HepG2 (cell line): ENCODE results near the gene MACROD2. TPM values are rescaled to one million over a fixed set of nuclear protein-coding genes. Genes with fewer than 3 reads are reported as not detected.
A peak's percentile ranks its signal among the peaks of the same experiment; 100 is the strongest.

Source experiments
- AHDC1 ChIP-seq: sonication (generic); formaldehyde crosslinking; IDR thresholded peaks from 2 replicates; pipeline ENCODE4 v1.5.1; 2020; ENCODE audit warnings: mild to moderate bottlenecking, missing genetic modification reagents, borderline replicate concordance
- CC2D1A ChIP-seq: sonication (generic); formaldehyde crosslinking; IDR thresholded peaks from 2 replicates; pipeline ENCODE4 v1.8.1; 2023; ENCODE audit warnings: mild to moderate bottlenecking, missing genetic modification reagents
- FOSL2 ChIP-seq: sonication (generic); formaldehyde crosslinking; IDR thresholded peaks from 2 replicates; pipeline ENCODE4 v1.4.0; 2020; ENCODE audit warnings: missing genetic modification reagents
- FOXO1 ChIP-seq: sonication (generic); formaldehyde crosslinking; IDR thresholded peaks from 2 replicates; pipeline ENCODE4 v1.4.0; 2020; ENCODE audit warnings: missing genetic modification reagents
- FOXP4 ChIP-seq: sonication (generic); formaldehyde crosslinking; IDR thresholded peaks from 2 replicates; pipeline ENCODE4 v1.4.0; 2020; ENCODE audit warnings: missing genetic modification reagents
- GPBP1L1 ChIP-seq: sonication (generic); formaldehyde crosslinking; IDR thresholded peaks from 2 replicates; pipeline ENCODE4 v1.5.0; 2020; ENCODE audit warnings: mild to moderate bottlenecking, missing genetic modification reagents
- NR2C2 ChIP-seq: sonication (generic); formaldehyde crosslinking; IDR thresholded peaks from 2 replicates; pipeline ENCODE4 v1.4.0; 2020; ENCODE audit warnings: missing genetic modification reagents, mild to moderate bottlenecking, moderate library complexity, borderline replicate concordance
- PCBP2 ChIP-seq: fragments of 200-400 bp; formaldehyde crosslinking; optimal IDR thresholded peaks from 2 replicates; pipeline ENCODE3; 2018; ENCODE audit warnings: low read length, low read depth; ENCODE audit not compliant: poor library complexity, severe bottlenecking
- POLR2AphosphoS5 ChIP-seq: IDR thresholded peaks from 2 replicates; pipeline ENCODE4 v1.6.1; 2012; ENCODE audit warnings: low read depth, low read length
- SRF ChIP-seq: IDR thresholded peaks from 2 replicates; pipeline ENCODE4 v1.6.1; 2011; ENCODE audit warnings: mild to moderate bottlenecking, low read depth, low read length, moderate library complexity
- TBX2 ChIP-seq: sonication (generic); formaldehyde crosslinking; IDR thresholded peaks from 2 replicates; pipeline ENCODE4 v1.5.0; 2020; ENCODE audit warnings: missing genetic modification reagents, mild to moderate bottlenecking, borderline replicate concordance
- TBX3 ChIP-seq: fragments of 450-650 bp; IDR thresholded peaks from 2 replicates; pipeline ENCODE4 v1.6.1; 2017; ENCODE audit warnings: antibody characterized with exemption, mild to moderate bottlenecking, inconsistent platforms, borderline replicate concordance
- TCF7L2 ChIP-seq: IDR thresholded peaks from 2 replicates; pipeline ENCODE4 v1.6.1; 2011; ENCODE audit warnings: mild to moderate bottlenecking, low read depth, low read length, moderate library complexity
- TERF1 ChIP-seq: sonication (generic); formaldehyde crosslinking; IDR thresholded peaks from 2 replicates; pipeline ENCODE4 v1.8.0; 2022; ENCODE audit warnings: mild to moderate bottlenecking, missing genetic modification reagents, moderate library complexity
- THAP8 ChIP-seq: sonication (generic); formaldehyde crosslinking; IDR thresholded peaks from 2 replicates; pipeline ENCODE4 v1.5.1; 2020; ENCODE audit warnings: missing genetic modification reagents, mild to moderate bottlenecking, borderline replicate concordance
- ZNF260 ChIP-seq: sonication (generic); formaldehyde crosslinking; IDR thresholded peaks from 2 replicates; pipeline ENCODE4 v1.4.0; 2020; ENCODE audit warnings: missing genetic modification reagents, low read depth, mild to moderate bottlenecking, borderline replicate concordance
- ZNF468 ChIP-seq: sonication (generic); formaldehyde crosslinking; IDR thresholded peaks from 2 replicates; pipeline ENCODE4 v1.8.0; 2022; ENCODE audit warnings: mild to moderate bottlenecking, moderate library complexity, missing genetic modification reagents
- ZSCAN9 ChIP-seq: IDR thresholded peaks from 2 replicates; pipeline ENCODE4 v1.6.1; 2016; ENCODE audit warnings: borderline replicate concordance
- polyA plus RNA-seq, 8 experiments: library from polyadenylated mRNA; depleted of rRNA in 3 of 8; stranded (reverse) in 7 of 8; unstranded in 1 of 8; fragments of >200 nt; fragmentation: Illumina TruSeq in 4 of 8; extraction: Trizol in 4 of 8; gene quantifications; 2 replicates each; pipeline versions ENCODE4 v1.2.1 to v1.2.3, GENCODE V29; 2011 to 2016; ENCODE audit warnings: low read depth in 4 of 8, missing spikeins in 1 of 8, mixed read lengths in 1 of 8; ENCODE audit not compliant: insufficient read depth in 1 of 8
- total RNA-seq, 5 experiments: library from RNA; depleted of rRNA; stranded (reverse); fragments of >200 nt; fragmentation: Illumina TruSeq; extraction: Trizol; gene quantifications; 2 replicates each; pipeline ENCODE4 v1.2.3, GENCODE V29; 2016; ENCODE audit warnings: low read depth in 1 of 5

The MACROD2 gene
- total and polyA plus RNA-seq, 2 of the 13 experiments (the other 11 are each of a cell fraction or from before 2014, with no cell fraction given), result 0.13 to 0.51 TPM

GRCh38 chr20:16098890-16099639, 2103.7 kb downstream of the MACROD2 start (continued):
- TF ChIP-seq AHDC1 (CRISPR knock-in tag), result peak; percentile 73; the same call in 1 of the 2 replicates
- no peak for TF ChIP-seq PCBP2
- TF ChIP-seq TCF7L2, result no peak
- TF ChIP-seq FOXP4 (CRISPR knock-in tag), result peak; percentile 61; the same call in 1 of the 2 replicates
- no peak for TF ChIP-seq ZNF260
- TF ChIP-seq THAP8 (CRISPR knock-in tag), result no peak
- no peak for TF ChIP-seq TERF1 (CRISPR knock-in tag)
- TF ChIP-seq GPBP1L1 (CRISPR knock-in tag), result no peak
- no peak for TF ChIP-seq CC2D1A (CRISPR knock-in tag)
- peak; percentile 61; the same call in 1 of the 2 replicates for TF ChIP-seq FOSL2 (CRISPR knock-in tag)
- no peak for TF ChIP-seq ZNF468
- no peak for TF ChIP-seq POLR2AphosphoS5
- peak; percentile 78; the same call in 1 of the 2 replicates for TF ChIP-seq ZSCAN9 (CRISPR knock-in tag)
- TF ChIP-seq FOXO1 (CRISPR knock-in tag), result peak; percentile 83
- TF ChIP-seq NR2C2, result peak; percentile 78
- no peak for TF ChIP-seq SRF
- TF ChIP-seq TBX3, result peak; percentile 55; the same call in 1 of the 2 replicates
- TF ChIP-seq TBX2 (CRISPR knock-in tag), result peak; percentile 58; the same call in 1 of the 2 replicates
